HG03575 (cell line): ENCODE measurements around the gene DRD3.

Experiments used
- ATAC-seq: cut with Tn5 transposase; IDR thresholded peaks from one replicate; pipeline ENCODE4 v1.9.1; 2021; ENCODE audit not compliant: unreplicated experiment, insufficient number of reproducible peaks, low FRiP score; ENCODE audit errors: extremely low read depth

DRD3 gene

DNA sequence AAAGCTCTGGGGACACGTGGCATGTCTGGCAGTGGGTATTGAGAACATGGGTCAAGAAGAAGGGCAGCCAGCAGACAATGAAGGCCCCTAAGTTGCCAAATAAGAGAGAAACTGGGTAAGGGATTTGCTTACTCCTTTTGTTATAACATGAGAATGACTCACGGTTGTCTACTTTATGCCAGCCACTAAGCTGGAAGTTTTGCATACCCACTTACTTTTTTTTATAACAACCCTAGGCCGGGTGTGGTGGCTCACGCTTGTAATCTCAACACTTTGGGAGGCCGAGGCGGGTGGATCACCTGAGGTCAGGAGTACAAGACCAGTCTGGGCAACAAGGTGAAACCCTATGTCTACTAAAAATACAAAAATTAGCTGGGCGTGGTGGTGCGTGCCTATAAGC lies 50.0 kb downstream of the DRD3 start:
- no peak for ATAC-seq

DNA sequence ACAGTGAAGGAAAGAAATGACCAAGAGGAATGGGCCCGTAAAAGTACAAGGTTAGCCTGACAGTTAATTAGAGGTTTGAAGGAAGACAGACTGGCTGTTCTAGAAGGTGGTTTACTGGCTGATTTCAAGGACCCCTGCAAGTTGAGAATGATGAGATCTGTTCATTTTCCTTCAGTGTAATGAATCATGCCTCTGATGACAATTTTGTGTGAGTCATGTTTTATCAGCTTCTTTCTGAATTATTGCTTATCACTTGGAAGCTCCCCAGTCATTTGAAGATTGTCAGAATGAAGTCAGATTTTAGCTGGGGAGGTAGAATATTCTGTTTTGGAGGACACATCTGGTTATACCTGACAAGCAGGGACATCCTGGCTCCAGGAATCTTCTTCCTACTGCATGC lies 50.6 kb downstream of the DRD3 start:
- ATAC-seq, result no peak

DNA sequence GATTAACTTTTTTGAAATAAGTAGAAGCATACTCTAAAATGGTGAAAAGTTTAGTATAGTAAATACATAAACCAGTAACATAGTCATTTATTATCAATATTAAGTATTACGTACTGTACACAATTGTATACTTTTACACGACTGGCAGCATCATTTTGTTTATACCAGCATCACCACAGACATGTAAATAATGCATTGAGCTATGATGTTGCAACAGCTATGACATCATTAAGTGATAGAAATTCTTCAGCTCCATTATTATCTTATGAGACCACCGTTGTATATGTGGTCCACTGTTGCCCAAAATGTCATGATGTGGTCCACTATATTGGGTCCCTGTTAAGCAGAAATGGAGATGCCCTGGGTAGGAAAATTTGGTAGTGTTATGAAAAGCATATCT lies 51.3 kb downstream of the DRD3 start:
- no peak for ATAC-seq

DNA sequence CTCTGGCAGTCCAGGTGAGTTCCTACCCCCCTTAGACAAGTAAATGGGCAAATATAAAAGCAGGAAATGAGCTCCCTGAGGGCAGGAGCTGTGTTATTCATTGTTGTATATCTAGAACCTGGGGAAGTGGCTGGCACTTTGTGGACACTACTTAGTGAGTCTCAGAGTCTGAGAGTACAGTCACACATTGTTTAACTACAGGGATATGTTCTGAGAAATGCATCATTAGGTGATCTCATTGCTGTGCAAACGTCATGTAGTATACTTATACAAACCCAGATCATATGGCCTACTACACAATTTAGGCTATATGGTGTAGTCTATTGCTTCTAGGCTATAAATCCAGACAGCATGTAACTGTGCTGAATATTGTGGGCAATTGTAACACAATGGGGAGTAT lies 52.4 kb downstream of the DRD3 start:
- no peak for ATAC-seq

DNA sequence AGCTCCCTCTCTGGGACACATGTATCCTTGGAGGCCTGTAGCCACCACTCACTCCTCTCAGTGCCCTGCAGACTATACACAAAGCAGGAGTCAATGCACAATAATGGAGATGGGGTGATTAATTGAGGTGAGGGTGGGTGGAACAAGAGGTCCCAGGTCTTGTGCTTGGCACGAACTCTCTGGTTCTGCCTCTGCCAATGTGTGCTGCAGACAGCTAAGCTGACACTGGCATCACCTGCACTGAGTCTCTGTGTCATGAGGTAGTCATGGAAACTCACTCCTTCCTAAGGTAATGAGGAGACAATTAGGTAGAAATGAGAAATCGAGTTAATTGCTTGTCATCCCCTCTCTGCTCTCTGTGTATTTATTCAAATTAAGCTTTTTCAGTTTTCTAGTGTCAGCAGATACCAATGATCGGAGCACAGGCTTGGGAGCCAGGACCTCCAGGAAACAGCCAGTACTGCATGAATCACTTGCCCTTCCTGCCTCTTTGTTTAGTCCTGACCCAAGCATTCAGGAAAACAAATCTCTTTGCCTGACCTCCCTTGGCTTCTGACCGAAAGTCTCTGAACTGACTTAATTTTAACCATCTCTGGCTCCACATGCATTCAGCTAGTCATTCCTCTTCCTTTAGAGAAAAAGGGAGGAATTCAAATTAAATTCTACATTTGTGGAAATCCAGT lies 56.7 kb downstream of the DRD3 start:
- ATAC-seq, result no peak

DNA sequence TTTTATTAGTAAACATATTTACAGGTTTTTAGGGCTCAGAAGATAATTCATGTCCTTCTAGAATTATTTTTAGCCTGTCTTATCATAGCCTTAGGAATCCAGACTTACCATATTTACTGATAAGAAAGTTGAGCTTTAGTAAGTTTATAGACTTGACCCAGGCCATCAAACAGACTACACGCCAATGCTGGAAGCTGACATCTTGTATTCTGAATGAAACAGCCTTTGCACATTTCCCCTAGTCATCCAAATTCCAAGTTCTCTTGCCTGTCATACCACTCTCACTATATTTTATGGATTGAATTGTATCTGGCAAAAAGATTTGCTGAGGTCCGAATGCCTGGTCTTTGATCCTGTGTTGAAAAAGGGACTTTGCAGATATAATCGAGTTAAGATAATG lies 58.6 kb downstream of the DRD3 start:
- ATAC-seq, result no peak

DNA sequence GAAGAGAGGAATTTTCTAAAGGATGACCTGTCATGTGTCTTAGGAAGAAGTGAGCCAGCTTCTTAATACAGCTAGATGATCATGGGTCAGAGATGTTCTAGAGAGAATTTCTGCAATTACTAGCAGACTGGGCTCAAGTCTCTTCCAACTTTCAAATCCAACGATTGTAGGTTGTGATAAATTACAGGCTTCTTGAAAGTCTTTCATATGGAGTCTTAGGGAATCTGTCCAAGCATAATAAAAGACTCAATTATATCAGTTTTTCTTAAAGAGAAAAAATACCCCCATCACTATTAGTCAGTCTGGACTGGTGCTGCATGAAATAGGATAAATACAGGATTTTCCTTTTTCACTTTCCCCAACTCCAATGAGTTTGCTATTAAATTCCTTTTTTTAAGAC lies 59.1 kb downstream of the DRD3 start:
- ATAC-seq, result no peak

DNA sequence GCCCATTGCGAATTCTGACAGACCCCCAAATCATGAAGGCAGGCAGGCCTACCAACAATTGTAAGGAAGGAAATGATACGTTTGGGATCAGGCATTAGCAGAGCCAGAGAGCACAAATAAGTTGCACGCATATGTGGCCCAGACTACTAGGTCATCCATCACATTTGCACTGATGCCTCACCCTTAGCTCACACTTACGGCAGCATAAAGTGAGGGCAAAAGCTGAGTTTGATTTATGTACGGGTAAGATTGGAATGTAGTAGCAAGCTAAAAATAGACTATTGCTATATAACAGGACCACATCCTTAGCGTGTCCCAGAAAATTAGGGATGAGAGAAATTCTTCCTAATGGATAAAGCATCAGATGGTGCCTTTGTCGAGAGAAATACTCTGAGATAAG lies 63.7 kb downstream of the DRD3 start:
- ATAC-seq, result no peak

DNA sequence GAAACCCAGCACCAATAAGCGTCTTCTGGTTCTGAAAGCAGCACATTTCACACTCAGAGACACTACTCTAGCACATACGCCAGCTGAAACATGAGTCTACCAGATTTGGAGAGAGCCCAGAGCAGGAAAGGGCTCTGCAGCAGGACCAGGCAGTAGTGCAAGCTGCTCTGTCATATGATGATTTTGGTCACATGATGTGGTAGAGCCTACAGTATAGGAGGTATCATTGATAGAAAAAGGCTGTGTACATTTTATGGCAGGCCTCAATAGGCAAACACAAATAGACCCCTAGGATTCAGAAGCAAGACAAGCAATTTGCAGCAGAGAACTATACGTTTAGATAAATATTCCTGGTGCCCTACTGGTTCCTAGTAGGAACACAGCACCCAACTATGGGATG lies 64.1 kb downstream of the DRD3 start:
- no peak for ATAC-seq

DNA sequence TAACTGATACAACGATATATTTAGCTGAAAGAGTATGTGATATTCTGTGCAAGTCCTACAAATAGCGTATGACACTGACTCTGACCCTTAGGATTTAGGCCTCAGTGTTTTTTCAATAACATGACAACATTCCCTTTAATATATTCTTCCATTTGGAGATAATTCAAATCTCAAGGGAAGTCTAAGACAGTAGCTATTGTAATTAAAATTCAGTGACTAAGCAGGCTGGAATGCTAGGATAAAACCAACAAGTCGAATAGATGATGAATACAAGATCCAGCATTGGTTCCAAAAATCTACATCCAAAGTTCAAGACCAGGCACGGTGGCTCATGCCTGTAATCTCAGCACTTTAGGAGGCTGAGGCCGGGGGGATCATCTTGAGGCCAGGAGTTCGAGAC lies 66.2 kb downstream of the DRD3 start:
- ATAC-seq, result no peak

DNA sequence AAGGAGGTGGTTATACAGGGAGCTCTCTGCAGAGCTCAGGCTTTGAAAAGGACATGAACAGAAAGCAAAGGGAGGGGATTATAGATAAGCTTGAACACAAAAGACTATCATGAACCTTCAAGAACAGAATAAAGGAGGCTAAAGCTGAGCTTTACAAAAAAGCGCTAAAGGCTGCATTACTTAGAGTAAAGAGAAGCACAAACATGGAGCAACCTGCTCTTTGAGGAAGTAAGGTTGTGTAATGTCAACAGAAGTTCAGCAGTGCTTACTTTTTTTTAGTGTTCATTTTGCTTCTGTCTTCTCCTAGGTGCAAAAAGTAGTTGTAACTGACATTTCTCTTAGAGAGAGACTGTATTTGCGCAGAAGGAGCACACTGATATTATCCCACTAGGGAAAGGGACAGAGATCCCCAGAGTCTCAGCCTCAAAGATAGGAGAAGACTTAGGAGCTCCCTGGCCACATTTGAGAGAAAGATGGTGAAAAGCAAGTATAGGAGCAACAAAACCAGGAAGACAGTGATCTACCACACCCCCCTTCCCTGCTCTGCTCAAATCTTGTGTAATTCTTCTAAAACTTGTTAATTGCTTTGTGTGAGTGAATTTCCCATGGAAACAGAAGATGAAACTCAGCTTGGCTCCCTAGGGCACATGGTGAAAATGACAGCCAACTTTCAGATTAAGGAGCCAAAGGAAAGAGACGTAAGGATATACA lies 67.6 kb downstream of the DRD3 start:
- ATAC-seq, result no peak

DNA sequence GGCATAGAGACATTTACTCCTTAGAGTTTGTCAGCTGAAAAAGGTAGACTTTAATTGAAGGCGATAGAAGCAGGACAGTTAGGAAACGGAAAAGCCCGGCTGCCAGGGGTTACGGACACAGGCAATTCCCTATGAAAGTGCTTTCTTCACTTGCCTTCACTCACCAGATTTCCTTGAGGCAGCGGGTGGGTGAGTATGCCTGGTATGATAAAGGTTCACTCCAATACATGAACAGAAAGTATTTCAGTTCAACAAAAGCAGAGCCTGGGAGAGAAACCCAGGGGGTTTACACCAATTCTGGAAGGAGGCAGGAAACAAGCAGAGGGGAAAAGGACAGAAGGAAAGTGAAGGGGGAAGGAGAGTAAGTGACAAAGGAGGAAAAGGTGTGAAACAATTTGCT lies 68.4 kb downstream of the DRD3 start:
- no peak for ATAC-seq

DNA sequence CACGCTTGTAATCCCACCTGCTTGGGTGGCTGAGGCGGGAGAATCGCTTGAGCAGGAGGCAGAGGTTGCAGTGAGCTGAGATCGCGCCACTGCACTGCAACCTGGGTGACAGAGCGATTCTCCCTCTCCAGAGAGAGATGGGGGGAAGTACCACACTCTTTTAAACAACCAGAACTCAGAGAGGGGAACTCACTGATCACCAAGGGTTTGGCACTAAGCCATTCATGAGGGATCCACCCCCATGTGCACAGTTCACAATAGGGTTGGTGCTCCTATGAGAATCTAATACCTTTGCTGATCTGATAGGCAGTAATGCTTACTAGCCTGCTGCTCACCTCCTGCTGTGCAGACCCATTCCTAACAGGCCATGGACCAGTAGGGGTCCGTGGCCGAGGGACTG lies 70.7 kb downstream of the DRD3 start:
- ATAC-seq, result no peak

DNA sequence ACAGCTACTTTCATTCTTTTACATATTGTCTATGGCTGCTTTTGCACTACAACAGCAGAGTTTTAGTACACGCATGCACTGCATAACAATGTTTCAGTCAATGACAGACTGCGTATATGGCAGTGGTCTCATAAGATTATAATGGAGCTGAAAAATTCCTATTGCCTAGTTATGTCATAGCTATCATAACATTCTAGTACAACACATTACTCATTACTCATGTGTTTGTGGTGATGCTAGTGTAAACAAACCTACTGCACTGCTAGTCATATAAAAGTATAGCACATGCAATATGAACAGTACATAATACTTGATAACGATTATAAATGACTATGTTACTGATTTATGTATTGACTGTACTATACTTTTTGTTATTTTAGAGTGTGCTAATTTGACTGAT lies 74.4 kb downstream of the DRD3 start:
- no peak for ATAC-seq

DNA sequence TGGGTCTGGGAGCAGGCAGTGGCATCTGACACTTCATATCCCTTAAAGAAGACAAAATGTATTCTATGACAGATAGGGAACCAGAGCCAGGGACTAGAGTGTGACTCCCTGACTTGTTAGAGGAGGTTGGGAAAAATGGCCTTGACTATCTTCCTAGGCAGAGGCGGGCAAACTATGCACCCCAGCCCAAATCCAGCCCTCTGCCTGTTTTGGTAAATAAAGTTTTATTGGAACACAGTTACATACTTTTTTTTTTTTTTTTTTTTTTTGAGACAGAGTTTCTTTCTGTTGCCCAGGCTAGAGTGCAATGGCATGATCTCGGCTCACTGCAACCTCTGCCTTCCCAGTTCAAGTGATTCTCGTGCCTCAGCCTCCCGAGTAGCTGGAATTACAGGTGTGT lies 75.0 kb downstream of the DRD3 start:
- ATAC-seq, result no peak

DNA sequence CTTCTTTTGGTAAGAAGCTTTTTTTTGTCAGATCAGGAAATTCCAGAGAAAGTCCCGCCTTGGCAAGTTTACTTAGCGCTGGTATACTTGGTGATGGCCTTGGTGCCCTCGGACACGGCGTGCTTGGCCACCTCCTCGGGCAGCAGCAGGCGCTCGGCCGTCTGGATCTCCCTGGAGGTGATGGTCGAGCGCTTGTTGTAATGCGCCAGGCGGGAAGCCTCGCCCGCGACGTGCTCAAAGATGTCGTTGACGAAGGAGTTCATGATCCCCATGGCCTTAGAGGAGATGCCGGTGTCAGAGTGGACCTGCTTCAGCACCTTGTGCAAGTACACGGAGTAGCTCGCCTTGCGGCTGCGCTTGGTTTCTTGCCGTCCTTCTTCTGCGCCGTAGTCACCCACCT lies 75.7 kb downstream of the DRD3 start:
- ATAC-seq, result no peak

DNA sequence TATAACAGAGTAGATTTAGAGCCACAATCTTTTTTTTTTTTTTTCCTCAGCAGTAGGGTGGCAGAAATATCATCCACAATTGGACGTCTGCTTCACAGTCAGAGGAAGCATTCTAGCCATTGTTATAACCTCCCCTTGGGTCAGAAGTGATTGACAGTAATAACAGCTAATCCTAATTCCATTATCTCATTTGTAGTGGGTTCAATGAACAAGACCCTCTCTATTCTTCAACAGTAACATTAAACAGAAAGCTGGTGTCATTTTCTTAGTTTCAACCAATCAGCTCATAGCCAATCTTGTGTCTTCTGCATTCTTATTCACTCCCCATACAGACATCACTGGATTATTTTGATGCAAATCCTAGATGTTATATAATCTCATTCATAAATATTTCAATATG lies 77.8 kb downstream of the DRD3 start:
- ATAC-seq, result no peak

DNA sequence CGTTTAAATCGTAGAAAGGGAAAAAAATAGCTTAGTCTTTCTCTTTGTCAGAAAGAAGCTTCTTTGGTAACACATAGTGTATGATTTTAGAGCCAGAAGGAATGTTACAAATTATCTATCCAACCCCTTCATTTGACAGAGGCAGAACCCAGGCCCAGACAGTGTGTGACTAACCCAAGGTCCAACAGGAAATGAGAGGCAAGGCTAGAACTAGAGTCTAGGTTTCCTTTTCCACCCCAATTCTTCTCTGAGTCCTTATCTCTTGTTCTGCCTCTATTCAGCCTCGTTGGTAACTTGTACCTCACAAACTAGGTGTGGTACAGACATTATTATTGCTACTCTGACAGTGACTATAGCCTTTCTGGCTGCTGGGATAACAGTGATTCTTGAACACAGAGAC lies 83.1 kb downstream of the DRD3 start:
- ATAC-seq, result no peak

DNA sequence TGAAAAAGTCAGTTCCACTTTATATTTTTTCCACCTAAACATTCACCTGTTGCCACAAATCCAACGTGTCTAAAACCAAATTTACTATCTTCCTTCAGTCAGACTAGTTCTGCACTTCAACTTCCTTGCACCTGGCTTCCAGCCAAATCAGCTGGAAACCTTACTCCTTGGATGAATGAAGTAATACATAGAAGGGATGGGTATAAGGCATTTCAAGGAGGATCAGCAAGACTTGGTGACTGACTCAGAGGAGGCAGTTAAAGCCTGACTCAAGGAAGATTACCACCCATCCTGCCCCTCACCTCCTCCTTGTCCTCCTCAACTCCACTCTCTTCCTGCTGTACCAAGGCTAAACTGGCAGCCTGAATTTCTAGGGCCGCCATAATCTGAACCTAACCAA lies 85.3 kb downstream of the DRD3 start:
- ATAC-seq, result no peak

DNA sequence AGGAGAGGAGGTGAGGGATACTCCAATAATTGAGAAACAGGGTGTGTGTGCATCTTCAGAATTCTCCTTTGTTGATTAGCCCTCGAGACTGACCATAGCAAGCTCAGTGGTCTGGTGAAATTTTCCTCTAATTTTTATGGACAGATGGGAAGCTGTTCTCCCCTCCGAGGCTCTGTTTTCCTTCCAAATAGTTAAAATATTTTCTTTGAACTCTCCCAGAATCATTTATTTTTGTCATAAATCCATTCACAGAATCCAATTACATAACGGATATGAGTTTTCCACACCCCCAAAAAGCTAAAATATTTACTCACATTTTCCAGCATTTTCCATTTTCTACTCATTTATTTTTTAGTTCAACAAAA lies 85.9 kb downstream of the DRD3 start:
- ATAC-seq, result no peak
